Tibial nerve (tissue), 3 donors: ENCODE data around the gene MAPT.

Experiments
- POLR2A ChIP-seq, 2 donors: fragments of 450-650 bp; IDR thresholded peaks; one replicate each; pipeline ENCODE4 v1.6.1; 2017; ENCODE audit warnings: antibody characterized with exemption in 2 of 2, mild to moderate bottlenecking in 2 of 2, moderate library complexity in 2 of 2
- TF ChIP-seq, protein P1 (sequence below), 5 experiments: fragments of 200-600 bp in 3 of 5; fragments of 450-650 bp in 2 of 5; sonication (generic) in 3 of 5; IDR thresholded peaks; one replicate each; pipeline ENCODE4 v1.5.1; 2016 to 2019; ENCODE audit warnings: antibody characterized with exemption in 5 of 5, mild to moderate bottlenecking in 3 of 5, moderate library complexity in 2 of 5

DNA sequence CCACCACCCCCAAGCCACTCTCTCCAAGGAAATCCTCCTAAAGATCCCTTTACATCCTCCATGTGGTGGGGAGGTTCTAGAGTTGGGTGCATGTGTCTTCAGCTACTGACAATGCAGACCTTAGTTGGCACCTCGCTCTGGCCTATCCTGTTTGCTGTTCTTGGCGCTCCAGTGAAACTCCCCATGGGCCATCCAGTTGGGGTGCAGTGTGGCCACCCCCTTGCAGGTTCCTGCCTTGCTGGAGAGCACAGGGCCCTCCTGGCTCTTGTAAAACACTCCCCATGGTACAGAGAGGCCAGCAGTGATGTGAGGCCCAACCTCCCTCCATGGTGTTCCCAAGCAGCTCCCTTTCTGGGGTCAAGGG is 82.0 kb downstream of the MAPT start:
- TF ChIP-seq, protein P1, sequence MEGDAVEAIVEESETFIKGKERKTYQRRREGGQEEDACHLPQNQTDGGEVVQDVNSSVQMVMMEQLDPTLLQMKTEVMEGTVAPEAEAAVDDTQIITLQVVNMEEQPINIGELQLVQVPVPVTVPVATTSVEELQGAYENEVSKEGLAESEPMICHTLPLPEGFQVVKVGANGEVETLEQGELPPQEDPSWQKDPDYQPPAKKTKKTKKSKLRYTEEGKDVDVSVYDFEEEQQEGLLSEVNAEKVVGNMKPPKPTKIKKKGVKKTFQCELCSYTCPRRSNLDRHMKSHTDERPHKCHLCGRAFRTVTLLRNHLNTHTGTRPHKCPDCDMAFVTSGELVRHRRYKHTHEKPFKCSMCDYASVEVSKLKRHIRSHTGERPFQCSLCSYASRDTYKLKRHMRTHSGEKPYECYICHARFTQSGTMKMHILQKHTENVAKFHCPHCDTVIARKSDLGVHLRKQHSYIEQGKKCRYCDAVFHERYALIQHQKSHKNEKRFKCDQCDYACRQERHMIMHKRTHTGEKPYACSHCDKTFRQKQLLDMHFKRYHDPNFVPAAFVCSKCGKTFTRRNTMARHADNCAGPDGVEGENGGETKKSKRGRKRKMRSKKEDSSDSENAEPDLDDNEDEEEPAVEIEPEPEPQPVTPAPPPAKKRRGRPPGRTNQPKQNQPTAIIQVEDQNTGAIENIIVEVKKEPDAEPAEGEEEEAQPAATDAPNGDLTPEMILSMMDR (IDR thresholded peaks at IDR 0.05): no peak
- no peak for TF ChIP-seq POLR2A (IDR thresholded peaks at IDR 0.05)
